SK-N-SH (cell line): ENCODE data around the gene GRAMD2B. TPM values are rescaled to one million over a fixed set of nuclear protein-coding genes. Genes with fewer than 3 reads are reported as not detected.

Experiments used
- CTCF ChIA-PET: fragments of 300-600, 350-600 bp; formaldehyde crosslinking; extraction: SDS; loops from one replicate; lab custom pipeline; 2021; lab: Yijun Ruan, JAX
- POLR2A ChIA-PET: fragments of 350-600 bp; sonication (Branson Sonifier 250); formaldehyde crosslinking; extraction: SDS; loops from one replicate; lab custom pipeline; 2020; ENCODE audit warnings: antibody characterized with exemption, inconsistent platforms; lab: Yijun Ruan, JAX
- DNase-seq: peaks from one replicate; pipeline ENCODE4 v3.0.0; 2012
- H2AFZ ChIP-seq: fragments of 200-600 bp; sonication (generic); 2 replicates; pipeline ENCODE4 v1.8.1; 2016; ENCODE audit warnings: antibody characterized with exemption, mild to moderate bottlenecking, low read depth
- H3F3A ChIP-seq: fragments of 200-600 bp; sonication (generic); replicated peaks from 2 replicates; pipeline ENCODE3; 2016; ENCODE audit warnings: antibody characterized with exemption, mild to moderate bottlenecking; ENCODE audit not compliant: insufficient read depth
- H3K27ac ChIP-seq, 2 experiments: fragments of 200-500 bp in 1 of 2; fragments of 200-600 bp in 1 of 2; sonication (Bioruptor generic) in 1 of 2; sonication (generic), shearing (Covaris generic) in 1 of 2; 2 replicates each; pipeline versions ENCODE4 v1.5.1 to v1.6.1; 2014 to 2016; ENCODE audit warnings: low read depth in 2 of 2, inconsistent platforms in 1 of 2, low read length in 1 of 2, mild to moderate bottlenecking in 1 of 2, mixed read lengths in 1 of 2
- H3K27me3 ChIP-seq: fragments of 200-600 bp; sonication (generic), shearing (Covaris generic); 2 replicates; pipeline ENCODE4 v1.6.1; 2016; ENCODE audit warnings: mixed run types; ENCODE audit not compliant: insufficient read depth
- H3K36me3 ChIP-seq, 2 experiments: fragments of 200-500 bp in 1 of 2; fragments of 200-600 bp in 1 of 2; sonication (Bioruptor generic) in 1 of 2; sonication (generic) in 1 of 2; replicated peaks in 1 of 2; 2 replicates each; pipeline versions ENCODE3 to v1.5.1; 2014 to 2016; ENCODE audit warnings: low read length in 1 of 2, mild to moderate bottlenecking in 1 of 2; ENCODE audit not compliant: insufficient read depth in 2 of 2, control insufficient read depth in 1 of 2
- H3K4me1 ChIP-seq, 2 experiments: fragments of 200-500 bp in 1 of 2; fragments of 200-600 bp in 1 of 2; sonication (Bioruptor generic) in 1 of 2; sonication (generic), shearing (Covaris generic) in 1 of 2; 2 replicates each; pipeline versions ENCODE4 v1.5.1 to v1.6.1; 2014 to 2016; ENCODE audit warnings: low read depth in 1 of 2, low read length in 1 of 2, mixed run types in 1 of 2; ENCODE audit not compliant: insufficient read depth in 2 of 2, control insufficient read depth in 1 of 2
- H3K4me2 ChIP-seq: fragments of 200-600 bp; sonication (generic), shearing (Covaris generic); 2 replicates; pipeline ENCODE4 v1.6.1; 2017; ENCODE audit warnings: mixed run types
- H3K4me3 ChIP-seq, 2 experiments: fragments of 200-500 bp in 1 of 2; fragments of 200-600 bp in 1 of 2; sonication (Bioruptor generic) in 1 of 2; sonication (generic), shearing (Covaris generic) in 1 of 2; 2 replicates each; pipeline versions ENCODE4 v1.5.1 to v1.8.1; 2014 to 2016; ENCODE audit warnings: low read depth in 2 of 2, inconsistent platforms in 1 of 2, low read length in 1 of 2, mild to moderate bottlenecking in 1 of 2, mixed read lengths in 1 of 2, moderate library complexity in 1 of 2
- H3K79me2 ChIP-seq: fragments of 200-600 bp; sonication (generic); 2 replicates; pipeline ENCODE4 v1.8.1; 2017; ENCODE audit warnings: mild to moderate bottlenecking; ENCODE audit not compliant: insufficient read depth
- H3K9ac ChIP-seq: fragments of 200-600 bp; sonication (generic); 2 replicates; pipeline ENCODE4 v1.6.1; 2017; ENCODE audit warnings: mixed run types
- H3K9me2 ChIP-seq: fragments of 200-600 bp; sonication (generic); 2 replicates; pipeline ENCODE4 v1.6.1; 2017; ENCODE audit warnings: mixed run types
- H3K9me3 ChIP-seq: fragments of 200-600 bp; sonication (generic); 2 replicates; pipeline ENCODE4 v1.6.1; 2017; ENCODE audit warnings: mixed run types, mild to moderate bottlenecking, moderate library complexity
- H4K20me1 ChIP-seq: fragments of 200-600 bp; sonication (generic); 2 replicates; pipeline ENCODE4 v1.6.1; 2017; ENCODE audit warnings: mild to moderate bottlenecking, mixed run types; ENCODE audit not compliant: insufficient read depth
- CHD2 ChIP-seq: fragments of 150-350 bp; IDR thresholded peaks from 2 replicates; pipeline ENCODE4 v1.6.1; 2018; ENCODE audit warnings: low read length; ENCODE audit not compliant: partially characterized antibody
- ELF1 ChIP-seq: IDR thresholded peaks from 2 replicates; pipeline ENCODE4 v1.4.0; 2012
- EP300 ChIP-seq, 2 experiments: IDR thresholded peaks; 2 replicates each; pipeline versions ENCODE4 v1.4.0 to v1.6.1; 2012; ENCODE audit warnings: borderline replicate concordance in 1 of 2, low read depth in 1 of 2, low read length in 1 of 2
- FOSL2 ChIP-seq: IDR thresholded peaks from 2 replicates; pipeline ENCODE4 v1.4.0; 2012; ENCODE audit warnings: low read depth, mild to moderate bottlenecking, moderate library complexity, borderline replicate concordance
- GABPA ChIP-seq: IDR thresholded peaks from 2 replicates; pipeline ENCODE4 v1.4.0; 2012; ENCODE audit warnings: low read depth, mild to moderate bottlenecking
- JUND ChIP-seq: IDR thresholded peaks from 2 replicates; pipeline ENCODE4 v1.4.0; 2012
- NFIC ChIP-seq: IDR thresholded peaks from 2 replicates; pipeline ENCODE4 v1.4.0; 2012; ENCODE audit warnings: borderline replicate concordance
- NRF1 ChIP-seq: IDR thresholded peaks from 2 replicates; pipeline ENCODE4 v1.6.1; 2012; ENCODE audit warnings: low read depth, mild to moderate bottlenecking, low read length
- PBX3 ChIP-seq: IDR thresholded peaks from 2 replicates; pipeline ENCODE4; 2012
- POLR2AphosphoS5 ChIP-seq: IDR thresholded peaks from 2 replicates; pipeline ENCODE4 v1.6.1; 2012; ENCODE audit warnings: low read depth, low read length
- RCOR1 ChIP-seq: fragments of 150-350 bp; IDR thresholded peaks from 2 replicates; pipeline ENCODE4 v1.6.1; 2017; ENCODE audit warnings: antibody characterized with exemption, low read length
- RFX5 ChIP-seq: IDR thresholded peaks from 2 replicates; pipeline ENCODE4 v1.6.1; 2012; ENCODE audit warnings: mild to moderate bottlenecking, improper control_type of control experiment, low read length
- TCF12 ChIP-seq: IDR thresholded peaks from 2 replicates; pipeline ENCODE4 v1.4.0; 2012
- TEAD4 ChIP-seq: IDR thresholded peaks from 2 replicates; pipeline ENCODE4 v1.4.0; 2012; ENCODE audit warnings: mild to moderate bottlenecking, borderline replicate concordance; ENCODE audit not compliant: insufficient read depth
- WGBS: methylation state at CpG from one replicate; pipeline ENCODE4 v1.1.6; 2017; ENCODE audit warnings: low lambda C conversion rate; 5-methylcytosine and 5-hydroxymethylcytosine counted together
- polyA plus RNA-seq, 3 experiments: library from polyadenylated mRNA; depleted of rRNA; stranded (reverse); fragments of >200 nt; gene quantifications; 2 replicates each; pipeline ENCODE4 v1.2.3, GENCODE V29; 2012

The GRAMD2B gene
- polyA plus RNA-seq, 1 of the 3 experiments (the other 2 are of a cell fraction) = 16.0 TPM

- ChIA-PET POLR2A (no interaction called here), CTCF (interaction anchor here (1.0 kb wide), 2 partner anchors 54 to 139 kb away, joined by 3 to 5 read pairs; no protein-coding TSS in a partner anchor)
- H4K20me1 ChIP-seq = no peaks in the 10 kb centered on the region
- TF ChIP-seq JUND (no peak), POLR2AphosphoS5 (no peak)
- WGBS = 40% methylated on average over 3 of the region's 3 CpGs
- H3F3A ChIP-seq = peaks cover 9% of the 10 kb centered on the region
- no peaks in the 10 kb centered on the region for H3K9me2 ChIP-seq
- H3K27me3 ChIP-seq = no peaks in the 10 kb centered on the region
- peaks cover 0 to 6% of the 10 kb centered on the region in 2 experiments for H3K36me3 ChIP-seq
- H3K4me3 ChIP-seq = no peak overlapping the region
- DNase-seq = no peak
- H3K4me1 ChIP-seq = peaks cover 0 to 4% of the 10 kb centered on the region in 2 experiments; a peak in 1 of 4 replicates
- H3K9ac ChIP-seq = no peak overlapping the region
- H2AFZ ChIP-seq = no peak overlapping the region
- H3K9me3 ChIP-seq = peaks cover 26% of the 10 kb centered on the region
- no peak overlapping the region for H3K4me2 ChIP-seq
- H3K27ac ChIP-seq = no peak overlapping the region
- no peaks in the 10 kb centered on the region for H3K79me2 ChIP-seq
Observed at GRCh38 chr5:126400621-126401251, 22.5 kb upstream of the GRAMD2B start.

GRCh38 chr5:126402621-126403555, 20.3 kb upstream of the GRAMD2B start:
- CTCF ChIA-PET = no interaction called here
- H3K9ac ChIP-seq = 0 out of 2 replicates have a peak overlapping the region, but pooled peaks have one; percentile 4
- H3K9me3 ChIP-seq = peaks cover 26% of the 10 kb centered on the region
- H3K9me2 ChIP-seq = no peaks in the 10 kb centered on the region
- no peak overlapping the region; the same call in 1 of the 2 replicates for H2AFZ ChIP-seq
- H4K20me1 ChIP-seq = no peaks in the 10 kb centered on the region
- no peaks in the 10 kb centered on the region for H3K27me3 ChIP-seq
- peaks cover 0 to 6% of the 10 kb centered on the region in 2 experiments for H3K36me3 ChIP-seq
- no peak for DNase-seq
- POLR2A ChIA-PET = no interaction called here
- no peak overlapping the region for H3K4me3 ChIP-seq
- H3K4me2 ChIP-seq = no peak overlapping the region
- 65% methylated on average over 2 of the region's 2 CpGs for WGBS
- peaks cover 0 to 4% of the 10 kb centered on the region in 2 experiments; a peak in 1 of 4 replicates for H3K4me1 ChIP-seq
- no peak for TF ChIP-seq CHD2
- no peak for TF ChIP-seq JUND
- TF ChIP-seq GABPA = no peak
- TF ChIP-seq TEAD4 = no peak
- no peak for TF ChIP-seq RFX5
- H3F3A ChIP-seq = peaks cover 9% of the 10 kb centered on the region
- H3K27ac ChIP-seq = peak overlapping the region; percentile 59 to 67; a peak in 3 of 4 replicates
- H3K79me2 ChIP-seq = no peaks in the 10 kb centered on the region

GRCh38 chr5:126403876-126404275, 19.3 kb upstream of the GRAMD2B start:
- 0 out of 2 replicates have a peak overlapping the region, but pooled peaks have one; percentile 4 for H3K9ac ChIP-seq
- no peak for TF ChIP-seq ELF1
- TF ChIP-seq NRF1 = no peak
- peak; percentile 75 for TF ChIP-seq NFIC
- no peak for TF ChIP-seq GABPA
- TF ChIP-seq TCF12 = peak; percentile 35; the same call in 1 of the 2 replicates
- peak; percentile 57 for TF ChIP-seq JUND
- no peak for TF ChIP-seq RCOR1
- no peak for TF ChIP-seq RFX5
- TF ChIP-seq EP300 (IDR thresholded peaks at IDR 0.05; ENCODE audit: borderline replicate concordance in 1 of 2, low read depth in 1 of 2, low read length in 1 of 2) = peak in 1 of 2 experiments; percentile 64; a peak in 2 of 4 replicates
- peak; percentile 9; the same call in 1 of the 2 replicates for TF ChIP-seq PBX3
- peak; percentile 55; the same call in 1 of the 2 replicates for TF ChIP-seq FOSL2
- TF ChIP-seq POLR2AphosphoS5 = no peak
- 0 out of 2 replicates have a peak, but pooled peaks have one; percentile 55 for TF ChIP-seq TEAD4
- CTCF ChIA-PET = no interaction called here
- H4K20me1 ChIP-seq = no peaks in the 10 kb centered on the region
- no peak for DNase-seq
- no peaks in the 10 kb centered on the region for H3K9me2 ChIP-seq
- POLR2A ChIA-PET = no interaction called here
- H3K4me3 ChIP-seq = no peak overlapping the region
- peak overlapping the region; percentile 3; the same call in 1 of the 2 replicates for H3K4me2 ChIP-seq
- H2AFZ ChIP-seq = peak overlapping the region; percentile 39; the same call in 1 of the 2 replicates
- peaks cover 0 to 4% of the 10 kb centered on the region in 2 experiments; a peak in 1 of 4 replicates for H3K4me1 ChIP-seq
- peaks cover 18% of the 10 kb centered on the region for H3K9me3 ChIP-seq
- H3K79me2 ChIP-seq = no peaks in the 10 kb centered on the region
- peaks cover 0 to 6% of the 10 kb centered on the region in 2 experiments for H3K36me3 ChIP-seq
- H3K27ac ChIP-seq = peak overlapping the region; percentile 59 to 68; a peak in 3 of 4 replicates
- peaks cover 9% of the 10 kb centered on the region for H3F3A ChIP-seq
- no peaks in the 10 kb centered on the region for H3K27me3 ChIP-seq
